ENCODE data around the gene PAIP1.
"Not testable (repeated sequence)": the region's sequence is repeated elsewhere in the genome, so short reads cannot be mapped to it uniquely, and the experiment has no call there.

Gene PAIP1

DNA sequence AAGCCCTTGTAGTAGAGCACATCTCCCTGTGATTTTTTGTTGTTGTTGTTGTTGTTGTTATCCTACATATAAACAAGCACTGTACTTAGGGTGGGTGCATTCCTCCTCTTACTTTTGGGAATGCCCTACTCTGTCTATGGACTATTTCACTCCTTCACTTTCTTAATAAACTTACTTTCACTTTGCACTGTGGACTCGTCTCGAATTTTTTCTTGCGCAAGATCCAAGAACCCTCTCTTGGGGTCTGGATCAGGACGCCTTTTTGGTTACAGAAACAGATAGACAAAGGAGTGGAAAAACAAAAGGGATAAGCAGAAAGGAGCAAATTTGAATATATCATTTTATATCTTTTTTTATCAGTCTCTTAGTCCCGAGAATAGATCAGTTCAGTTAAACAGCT lies 14.4 kb upstream of the PAIP1 start:
- no peak for DNase-seq (ENCODE audit: low spot score)

DNA sequence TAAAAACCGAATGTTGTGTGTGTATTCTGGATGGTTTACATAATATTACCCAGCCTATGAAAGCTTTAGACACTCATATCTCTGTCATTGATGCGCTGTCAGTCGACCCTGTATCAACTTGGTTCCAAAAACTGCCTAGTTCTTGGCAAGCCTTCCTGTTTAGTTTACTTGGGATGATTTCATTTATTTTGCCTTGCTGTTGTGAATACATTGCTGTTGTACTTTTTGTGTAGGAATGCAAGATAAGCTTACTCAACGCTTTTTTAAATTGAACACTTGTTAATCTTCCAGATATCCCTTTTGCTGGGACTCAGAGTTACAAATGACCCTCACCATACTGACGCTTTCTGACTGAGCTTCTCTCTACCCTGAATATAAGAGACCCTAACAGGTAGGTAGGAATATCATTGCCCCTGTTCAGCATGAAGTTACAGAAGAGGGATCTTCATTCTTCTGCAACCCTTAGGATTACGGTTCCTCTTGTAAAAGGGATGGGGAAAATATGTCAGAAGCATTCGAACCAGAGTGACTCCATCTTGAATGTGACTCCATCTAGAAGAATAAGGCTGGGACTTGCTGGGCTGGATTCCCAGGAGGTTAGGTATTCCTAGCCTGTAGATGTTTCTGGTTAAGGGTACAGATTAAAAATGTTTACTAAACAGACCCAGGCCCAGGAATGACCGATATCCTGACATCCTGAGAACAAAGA lies 13.7 kb upstream of the PAIP1 start:
- DNase-seq (ENCODE audit: low spot score): no peak

DNA sequence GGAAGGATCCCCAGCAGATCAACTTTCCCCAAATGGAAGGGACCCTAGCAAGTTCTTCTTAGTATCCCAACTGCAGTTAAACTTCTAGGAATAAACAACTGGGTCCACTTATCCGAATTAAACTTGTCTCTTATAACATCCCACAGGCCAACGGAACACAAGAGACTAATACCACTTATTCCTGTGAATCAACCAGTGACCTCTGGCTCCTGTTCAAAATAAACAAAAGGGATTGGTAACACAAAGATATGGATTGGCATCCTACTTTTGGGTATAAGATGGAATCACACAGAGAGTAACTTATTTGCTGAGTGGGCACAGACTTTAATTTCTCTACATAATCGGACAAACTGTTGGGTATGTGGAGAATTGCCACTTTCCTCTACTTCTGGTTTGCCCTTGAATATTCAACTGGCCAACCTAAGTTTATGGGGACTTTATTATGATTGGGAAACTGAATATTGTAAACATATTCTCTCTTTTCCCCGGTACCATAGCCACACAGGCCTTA lies 12.4 kb upstream of the PAIP1 start:
- no peak for DNase-seq (ENCODE audit: low spot score)

- DNase-seq (ENCODE audit: low spot score): no peak
Observed at GRCh38 chr5:43567967-43568366, 11.1 kb upstream of the PAIP1 start.

GRCh38 chr5:43565043-43565442 lies 8.2 kb upstream of the PAIP1 start:
- DNase-seq (ENCODE audit: low spot score): no peak

DNA sequence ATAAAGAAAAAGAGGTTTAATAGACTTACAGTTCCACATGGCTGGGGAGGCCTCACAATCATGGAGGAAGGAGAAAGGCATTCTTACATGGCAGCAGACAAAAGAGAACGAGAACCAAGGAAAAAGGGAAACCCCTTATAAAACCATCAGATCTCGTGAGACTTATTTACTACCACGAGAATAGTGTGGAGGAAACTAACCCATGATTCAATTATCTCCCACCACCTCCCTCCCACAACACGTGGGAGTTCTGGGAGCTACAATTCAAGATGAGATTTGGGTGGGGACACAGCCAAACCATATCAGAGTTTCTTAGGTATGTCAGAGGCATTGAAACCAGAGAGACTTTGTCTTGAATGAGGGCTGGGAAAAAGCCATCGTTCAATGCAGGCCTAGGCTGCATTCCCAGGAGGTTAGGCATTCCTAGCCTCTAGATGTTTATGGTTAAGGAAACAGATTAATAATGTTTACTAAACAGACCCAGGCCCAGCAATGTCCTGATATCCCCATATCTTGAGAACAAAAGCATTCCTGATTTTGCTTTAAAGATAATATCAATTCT lies 7.5 kb upstream of the PAIP1 start:
- DNase-seq (ENCODE audit: low spot score): no peak

DNA sequence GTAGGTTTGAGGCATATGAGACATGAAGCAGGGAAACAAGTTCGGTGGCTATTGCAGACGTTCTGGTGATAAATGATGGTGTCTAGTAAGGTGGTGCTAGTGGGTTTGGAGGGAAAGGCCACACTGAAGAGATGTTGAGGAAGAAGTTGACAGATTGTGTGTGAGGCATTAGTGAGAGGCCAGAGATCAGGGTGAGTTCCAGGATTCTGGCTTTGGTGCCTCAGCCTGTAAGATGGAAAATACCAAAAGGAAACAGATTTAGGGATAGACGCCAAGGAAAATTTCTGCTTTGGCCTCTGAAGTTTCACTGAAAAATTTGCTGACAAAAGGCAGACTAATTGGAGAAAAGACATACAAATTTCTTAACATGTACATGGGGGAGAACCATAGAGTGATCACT lies 6.4 kb upstream of the PAIP1 start:
- no peak for DNase-seq (ENCODE audit: low spot score)

GRCh38 chr5:43561356-43561755 lies 4.5 kb upstream of the PAIP1 start:
- no peak for DNase-seq (ENCODE audit: low spot score)

GRCh38 chr5:43560128-43560527 lies 3.3 kb upstream of the PAIP1 start:
- no peak for DNase-seq (ENCODE audit: low spot score)

DNA sequence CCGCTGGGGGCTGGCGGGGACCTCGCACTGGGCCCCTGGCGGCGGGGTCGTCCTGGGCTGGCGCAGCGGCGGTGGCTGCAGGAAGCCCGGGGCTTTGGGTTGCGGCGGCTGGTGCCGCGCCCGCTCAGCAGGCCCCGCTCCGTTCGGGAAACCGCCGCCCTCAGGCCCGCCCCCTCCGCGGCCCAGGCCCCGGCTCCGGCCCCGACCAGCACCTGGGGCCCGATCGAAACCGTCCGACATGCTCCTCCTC lies 345 bp downstream of the PAIP1 start:
- DNase-seq (ENCODE audit: low spot score): not testable (repeated sequence)

GRCh38 chr5:43555895-43556606 lies 826 bp downstream of the PAIP1 start:
- DNase-seq (ENCODE audit: low spot score): peak; percentile 40

DNA sequence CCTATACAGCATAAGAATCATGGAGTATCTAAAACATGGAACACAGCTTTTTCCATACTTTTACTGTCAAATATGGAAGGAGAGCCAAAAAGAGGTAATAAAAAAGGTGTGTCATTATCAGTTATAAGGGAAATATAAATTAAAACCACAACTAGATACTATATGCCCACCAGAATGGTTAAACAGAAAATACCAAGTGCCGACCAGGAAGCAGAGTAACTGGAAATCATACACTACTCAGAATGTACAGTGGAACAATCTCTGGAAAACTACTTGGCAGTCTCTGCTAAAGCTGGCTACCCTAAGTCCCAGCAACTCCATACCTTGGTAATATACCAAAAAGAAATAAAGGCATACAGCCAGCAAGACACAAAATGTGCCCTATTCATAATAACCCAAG lies 2.4 kb downstream of the PAIP1 start:
- no peak for DNase-seq (ENCODE audit: low spot score)

DNA sequence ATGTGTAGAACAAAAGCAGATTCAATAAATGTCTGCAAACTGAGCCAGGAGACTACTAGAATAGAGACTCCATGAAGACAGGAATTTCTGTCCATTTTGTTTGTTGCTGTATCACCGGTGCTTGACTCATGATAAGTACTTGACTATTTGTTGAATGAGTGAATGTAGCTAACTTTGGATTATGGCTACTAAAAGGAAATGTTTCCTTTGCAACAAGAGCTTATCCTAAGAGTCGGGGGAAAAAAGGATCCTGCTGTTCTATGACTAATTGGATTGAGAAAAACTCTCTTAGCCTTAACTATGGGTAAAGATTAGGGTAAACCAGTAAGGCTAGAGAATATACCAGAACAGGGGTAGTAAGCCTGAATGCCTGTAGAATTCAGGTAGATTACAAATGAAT lies 3.5 kb downstream of the PAIP1 start:
- no peak for DNase-seq (ENCODE audit: low spot score)

GRCh38 chr5:43551731-43552130 lies 5.1 kb downstream of the PAIP1 start:
- DNase-seq (ENCODE audit: low spot score): no peak

GRCh38 chr5:43549272-43549671 lies 7.6 kb downstream of the PAIP1 start:
- not testable (repeated sequence) for DNase-seq (ENCODE audit: low spot score)

DNA sequence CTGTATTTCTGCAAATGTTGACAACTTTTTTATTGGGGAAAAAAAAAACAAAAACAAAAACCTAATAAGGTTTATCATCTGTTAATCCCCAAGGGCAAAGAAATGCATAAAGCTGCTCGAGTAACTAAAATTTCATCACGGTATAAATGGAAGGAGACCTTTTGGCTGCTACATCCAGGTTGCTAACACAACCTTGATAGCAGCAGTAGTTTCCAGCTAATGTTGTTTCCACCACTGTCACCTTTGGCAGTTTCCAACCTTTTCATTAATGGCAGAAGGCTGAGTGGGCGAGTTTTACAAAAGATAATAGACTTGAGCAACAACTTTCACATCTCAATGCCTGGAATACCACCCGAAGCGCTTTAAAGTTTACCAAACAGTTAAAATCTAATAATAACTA lies 8.5 kb downstream of the PAIP1 start:
- DNase-seq (ENCODE audit: low spot score): no peak

GRCh38 chr5:43547532-43547931 lies 9.3 kb downstream of the PAIP1 start:
- no peak for DNase-seq (ENCODE audit: low spot score)

DNA sequence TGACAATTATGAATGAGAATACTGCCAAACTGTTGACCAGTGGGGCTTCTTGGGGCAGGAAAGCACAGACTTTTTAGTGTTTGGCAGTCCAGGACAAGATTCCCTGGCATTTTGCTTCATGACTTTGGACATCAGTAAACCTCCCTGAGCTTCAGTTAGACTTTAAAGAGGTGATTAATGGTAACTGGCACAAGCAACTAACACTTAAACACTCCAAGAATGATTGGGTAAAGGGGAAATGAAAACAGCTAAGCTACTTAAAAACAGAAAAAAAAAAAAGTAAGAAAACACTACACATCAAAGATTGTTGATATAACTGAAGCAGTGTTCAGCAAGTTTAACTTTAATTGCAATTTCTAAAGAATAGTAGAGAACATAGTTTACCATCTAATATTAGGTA lies 13.4 kb downstream of the PAIP1 start:
- DNase-seq (ENCODE audit: low spot score): no peak

DNA sequence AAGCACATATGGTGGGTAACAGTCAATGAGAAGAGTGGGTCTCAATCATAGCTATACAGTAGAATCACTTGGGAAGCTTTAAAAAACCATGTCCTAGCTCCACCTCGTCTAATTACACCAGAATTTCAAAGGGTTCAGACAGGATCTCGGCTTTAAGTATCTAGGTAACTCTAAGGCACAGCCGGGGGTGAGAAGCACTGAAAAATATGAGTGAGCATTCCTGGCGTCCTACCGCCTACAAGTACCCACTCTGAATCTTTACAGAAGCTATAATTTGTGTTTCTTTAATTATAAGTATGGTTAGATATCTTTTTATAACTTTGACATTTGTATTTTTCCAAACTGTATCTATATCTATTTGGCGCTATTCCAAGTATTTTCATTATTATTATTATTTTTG lies 16.1 kb downstream of the PAIP1 start:
- DNase-seq (ENCODE audit: low spot score): no peak

DNA sequence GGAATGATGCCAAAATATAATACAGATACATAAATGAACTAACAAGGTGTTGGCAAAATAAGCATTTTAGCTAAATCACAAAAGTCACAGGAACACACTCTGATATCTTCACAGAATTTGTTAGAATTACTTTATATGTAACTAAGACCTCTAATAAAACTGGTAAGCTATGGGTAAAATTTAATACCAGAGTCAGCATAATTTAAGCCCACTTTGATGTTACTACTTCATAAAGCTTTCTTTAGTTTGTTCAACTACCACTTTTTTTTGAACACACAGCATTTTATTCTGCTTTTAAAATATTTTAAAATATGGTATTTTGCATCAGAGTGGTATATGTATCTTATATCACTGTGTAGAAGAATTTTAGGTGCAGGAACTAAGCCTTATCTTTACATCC lies 19.9 kb downstream of the PAIP1 start:
- no peak for DNase-seq (ENCODE audit: low spot score)

GRCh38 chr5:43533646-43534045 lies 23.2 kb downstream of the PAIP1 start:
- DNase-seq (ENCODE audit: low spot score): no peak

GRCh38 chr5:43530648-43531047 lies 26.2 kb downstream of the PAIP1 start:
- no peak for DNase-seq (ENCODE audit: low spot score)

GRCh38 chr5:43523662-43524072 lies 33.2 kb downstream of the PAIP1 start:
- no peak for DNase-seq (ENCODE audit: low spot score)

DNA sequence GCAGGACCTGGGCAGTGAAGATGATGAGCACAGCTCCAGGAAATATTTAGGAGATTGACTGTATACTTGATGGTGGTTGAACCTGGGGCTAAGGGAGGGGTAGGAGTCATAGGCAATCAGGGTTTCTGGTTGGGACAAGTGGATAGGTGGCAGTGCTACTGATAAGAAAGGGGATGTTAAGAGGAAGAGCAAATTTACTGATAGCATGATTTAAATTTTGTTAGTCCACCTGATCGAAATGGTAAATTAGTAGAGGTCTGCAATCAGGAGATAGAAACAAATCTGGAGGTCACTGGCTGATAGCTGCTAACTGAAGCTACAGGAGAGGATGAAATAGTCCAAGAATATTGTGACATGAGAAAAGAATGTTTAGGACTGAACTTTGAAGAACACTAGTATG lies 36.3 kb downstream of the PAIP1 start:
- no peak for DNase-seq (ENCODE audit: low spot score)

All from LoVo (cell line).